ENCODE measurements around the gene BNIP3.

BNIP3 gene

DNA sequence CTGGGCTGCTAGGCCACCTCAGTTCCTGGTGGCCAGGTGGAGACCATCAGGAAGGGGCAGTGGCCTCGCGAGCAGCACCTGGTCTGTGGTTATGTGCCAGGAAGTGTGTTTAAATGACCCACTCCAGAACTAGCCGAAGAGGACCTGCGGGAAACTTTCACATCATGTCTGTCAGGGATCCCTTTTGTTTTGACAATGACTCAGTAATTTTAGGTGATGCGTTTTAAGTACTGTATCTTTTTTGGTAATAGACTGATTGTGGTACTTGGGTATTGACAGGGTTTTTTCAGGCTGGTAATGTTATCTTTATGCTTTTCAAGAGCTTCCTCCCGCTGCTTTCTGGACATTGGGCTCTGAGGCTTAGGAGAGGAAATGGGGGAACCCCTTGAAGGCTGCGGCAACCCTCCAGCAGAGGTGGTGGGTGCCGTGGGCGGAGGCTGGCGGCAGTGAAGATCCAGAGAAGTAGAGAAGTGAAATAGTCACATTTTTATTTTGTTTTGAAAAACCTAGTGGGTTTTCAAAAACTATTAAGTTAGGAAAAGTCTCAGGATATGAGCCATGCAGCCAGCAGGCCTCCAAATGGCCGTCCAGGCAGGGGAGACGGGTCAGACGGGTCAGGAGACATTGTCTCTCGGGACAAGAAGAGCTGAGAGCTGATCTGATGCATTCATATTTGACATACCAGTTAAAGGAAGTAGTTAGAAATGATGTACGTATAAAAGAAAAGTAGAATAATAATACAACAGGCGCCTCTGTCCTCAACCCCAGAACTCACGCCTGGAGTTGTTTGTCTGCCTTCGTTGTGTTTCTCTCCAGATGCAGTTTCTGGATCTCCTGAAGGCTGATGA lies 53.3 kb downstream of the BNIP3 start:
- no peak for TF ChIP-seq ZFX (IDR thresholded peaks at IDR 0.05)
- no peak for TF ChIP-seq CTCF (conservative IDR thresholded peaks at IDR 0.05)
- H3K27ac ChIP-seq: peak overlapping the region; percentile 65

DNA sequence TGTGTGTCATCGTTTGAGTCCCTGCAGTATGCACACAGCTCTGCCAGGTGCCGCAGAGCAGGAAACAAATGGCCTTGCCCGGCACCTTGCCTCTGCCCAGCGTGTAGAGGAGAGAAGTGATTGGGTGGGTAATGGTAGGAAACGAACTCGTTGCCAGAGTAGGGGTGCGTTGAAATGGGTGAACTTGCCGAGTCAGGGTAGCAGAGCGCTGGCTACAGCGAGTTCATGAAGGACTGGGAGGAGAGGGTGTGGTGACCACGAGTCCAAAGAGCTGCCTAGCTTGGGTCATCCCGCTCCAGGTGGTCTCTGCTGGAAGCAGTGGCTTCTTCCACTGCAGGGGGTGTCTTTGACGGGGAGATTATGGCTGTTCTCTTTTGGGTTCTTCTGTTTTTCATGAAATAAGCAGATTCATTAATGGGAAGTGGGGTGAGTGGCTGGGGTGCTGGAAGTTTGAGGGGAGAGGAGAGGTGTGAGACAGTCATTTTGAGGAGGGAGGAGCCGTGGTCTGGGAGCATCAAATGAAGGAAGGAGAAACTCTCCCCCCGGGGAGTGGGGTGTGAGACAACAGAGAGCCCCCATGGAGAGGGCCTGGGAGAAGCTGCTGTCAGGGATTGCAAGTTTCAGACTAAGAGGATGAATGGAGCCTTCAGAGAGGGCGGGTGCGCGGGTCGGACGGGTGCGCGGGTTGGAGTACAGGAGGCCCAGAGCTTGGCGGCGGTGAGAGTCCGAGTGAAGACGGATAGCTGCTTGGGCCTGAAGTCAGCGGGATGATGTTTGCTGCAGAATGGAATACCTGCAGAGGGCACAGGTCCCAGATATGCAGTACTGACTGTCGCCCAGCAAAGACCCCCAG lies 54.8 kb downstream of the BNIP3 start:
- no peak for TF ChIP-seq CTCF (conservative IDR thresholded peaks at IDR 0.05)
- no peak for TF ChIP-seq ZFX (IDR thresholded peaks at IDR 0.05)
- H3K27ac ChIP-seq: peak overlapping the region; percentile 65

DNA sequence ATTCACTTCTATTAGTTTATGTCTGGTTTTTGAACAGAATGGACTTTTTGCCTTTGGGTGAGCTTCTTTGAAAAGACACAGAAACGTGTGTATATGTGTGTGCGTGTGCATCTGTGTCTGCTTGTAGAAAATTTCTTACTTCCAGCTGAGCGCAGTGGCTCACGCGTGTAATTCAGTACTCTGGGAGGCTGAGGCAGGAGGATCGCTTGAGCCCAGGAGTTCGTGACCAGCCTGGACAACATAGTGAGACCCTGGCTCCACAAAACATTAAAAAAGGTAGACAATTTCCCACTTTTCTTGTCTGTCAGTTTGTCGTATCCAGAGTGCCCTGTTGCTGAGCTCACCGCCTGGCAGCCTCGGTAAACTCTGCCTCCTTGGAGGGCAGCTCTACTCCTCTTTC lies 55.5 kb downstream of the BNIP3 start:
- TF ChIP-seq CTCF (conservative IDR thresholded peaks at IDR 0.05) (no peak), ZFX (IDR thresholded peaks at IDR 0.05) (no peak)
- H3K27ac ChIP-seq: peak overlapping the region; percentile 65

DNA sequence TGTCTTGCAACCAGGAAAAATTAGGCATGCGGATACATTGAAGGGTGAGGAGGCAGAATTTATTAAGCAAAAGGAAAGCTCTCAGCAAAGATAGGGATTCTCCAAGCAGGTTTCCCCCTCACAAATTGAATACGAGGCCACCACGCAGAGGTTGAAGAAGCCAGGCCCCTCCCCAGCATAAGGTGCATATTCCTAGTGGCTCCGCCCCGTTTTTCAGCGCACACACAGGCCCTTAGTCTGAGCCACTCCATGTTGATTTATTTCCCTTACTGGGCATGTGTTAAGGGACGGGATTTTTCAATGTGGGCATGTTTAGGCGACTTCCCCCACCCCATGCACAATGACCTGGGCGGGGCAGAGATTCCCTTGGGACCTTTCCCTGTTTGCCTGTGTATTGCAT lies 56.0 kb downstream of the BNIP3 start:
- H3K27ac ChIP-seq: peak overlapping the region; percentile 65
- TF ChIP-seq ZFX (IDR thresholded peaks at IDR 0.05) (no peak), CTCF (conservative IDR thresholded peaks at IDR 0.05) (no peak)

DNA sequence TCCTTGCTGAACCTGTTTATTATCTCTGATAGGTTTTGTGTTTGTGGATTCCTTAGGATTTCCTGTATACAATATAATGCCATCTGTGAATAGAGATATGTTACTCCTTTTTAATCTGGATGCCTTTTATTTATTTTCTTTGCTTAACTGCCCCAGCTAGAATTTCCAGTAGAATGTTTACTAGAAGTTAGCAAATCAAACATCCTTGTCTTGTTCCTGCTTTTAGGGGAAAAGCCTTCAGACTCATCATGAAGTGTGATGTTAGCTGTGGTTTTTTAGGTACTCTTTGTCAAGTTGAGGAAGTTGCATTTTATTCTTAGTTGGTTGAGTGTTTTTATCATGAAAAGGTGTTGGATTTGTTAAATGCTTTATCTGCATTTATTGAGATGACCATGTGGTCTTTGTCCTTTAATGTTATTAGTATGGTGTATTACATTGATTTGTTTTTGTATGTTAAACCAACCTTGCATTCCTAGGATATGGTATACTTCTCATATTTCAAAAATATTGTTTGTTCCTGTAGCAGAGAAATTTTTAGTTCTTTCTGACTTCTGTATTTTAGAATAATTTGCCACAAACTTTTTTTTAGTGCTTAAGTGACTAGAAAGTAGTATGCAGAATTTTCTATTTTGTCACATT lies 56.6 kb downstream of the BNIP3 start:
- TF ChIP-seq ZFX (IDR thresholded peaks at IDR 0.05) (no peak), CTCF (conservative IDR thresholded peaks at IDR 0.05) (no peak)
- H3K27ac ChIP-seq: peak overlapping the region; percentile 65

DNA sequence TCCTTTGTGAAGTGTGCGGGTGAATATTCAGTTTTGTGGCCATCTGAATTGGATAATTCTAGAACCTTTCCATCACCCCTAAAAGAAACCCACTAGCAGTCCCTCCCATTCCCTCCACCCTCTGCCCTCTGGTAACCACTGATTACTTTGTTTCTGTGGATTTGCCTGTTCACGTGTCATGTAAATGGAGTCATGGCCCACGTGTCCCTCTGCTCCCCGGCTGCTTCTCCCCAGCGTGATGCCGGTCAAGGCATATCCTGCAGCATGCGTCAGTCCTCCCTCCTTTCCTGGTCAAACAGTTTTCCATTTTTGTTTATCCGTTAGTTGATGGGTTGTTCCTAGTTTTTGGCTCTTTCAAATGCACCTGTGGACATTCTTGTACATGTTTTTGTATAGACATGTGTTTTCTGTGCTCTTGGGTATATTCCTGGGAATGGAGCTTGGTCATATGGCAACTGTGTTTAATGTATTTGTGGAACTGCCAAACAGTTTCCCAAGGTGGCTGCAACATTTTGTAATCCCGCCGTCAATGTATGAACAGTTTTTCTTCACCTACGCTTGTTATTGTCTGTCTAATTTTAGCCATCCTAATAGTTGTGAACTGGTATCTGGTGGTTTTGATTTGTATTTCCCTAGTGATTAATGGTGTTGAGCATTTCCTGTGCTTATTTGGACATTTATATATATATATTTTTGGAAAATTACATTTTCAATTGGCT lies 58.5 kb downstream of the BNIP3 start:
- TF ChIP-seq CTCF (conservative IDR thresholded peaks at IDR 0.05) (no peak), ZFX (IDR thresholded peaks at IDR 0.05) (no peak)
- H3K27ac ChIP-seq: peak overlapping the region; percentile 35; the same call in 1 of the 2 replicates

All from C4-2B (cell line).